Endothelial cell of umbilical vein (primary cell): Measurements from ENCODE around the gene RAPGEF6. TPM values are rescaled to one million over a fixed set of nuclear protein-coding genes. Genes with fewer than 3 reads are reported as not detected.
A peak's percentile ranks its signal among the peaks of the same experiment; 100 is the strongest.

Source experiments
- BruUV-seq: library from RNA; stranded (reverse); fragments of 400-500 nt; replicated peaks from 2 replicates; lab custom pipeline; 2021; lab: Mats Ljungman, UMichigan
- CTCF ChIA-PET: fragments of 300-600, 350-600 bp; sonication (Branson Sonifier 250); formaldehyde crosslinking; loops from one replicate; lab custom pipeline; 2021; ENCODE audit warnings: antibody characterized with exemption, inconsistent platforms; lab: Charles Lee
- POLR2A ChIA-PET: fragments of 300-600, 350-600 bp; sonication (Branson Sonifier 250); formaldehyde crosslinking; loops from one replicate; lab custom pipeline; 2021; ENCODE audit warnings: antibody characterized with exemption, inconsistent platforms; lab: Charles Lee
- DNase-seq: peaks from one replicate; pipeline ENCODE4 v3.0.0-alpha.2; 2011; ENCODE audit warnings: low read depth, low spot score
- FAIRE-seq: peaks from 2 replicates; lab custom pipeline; 2011; peaks lifted over from hg19 to GRCh38; lab: Jason Lieb, UNC
- H2AFZ ChIP-seq: 2 replicates; pipeline ENCODE4 v1.6.0; 2012; ENCODE audit warnings: low read depth, low read length, control low read depth, inconsistent platforms
- H3K27ac ChIP-seq: 2 replicates; pipeline ENCODE4 v1.5.1; 2011; ENCODE audit warnings: low read depth, mild to moderate bottlenecking, control low read depth, low read length, moderate library complexity; ENCODE audit not compliant: insufficient read depth
- H3K27me3 ChIP-seq, 2 experiments: 2 replicates each; pipeline versions ENCODE4 v1.6.0 to v1.6.1; 2011; ENCODE audit warnings: low read length in 2 of 2, mixed read lengths in 1 of 2; ENCODE audit not compliant: control insufficient read depth in 2 of 2, insufficient read depth in 2 of 2
- H3K36me3 ChIP-seq, 2 experiments: 2 replicates in 1 of 2; 3 replicates in 1 of 2; pipeline ENCODE4 v1.5.1; 2011; ENCODE audit warnings: low read length in 2 of 2, mild to moderate bottlenecking in 1 of 2, moderate library complexity in 1 of 2; ENCODE audit not compliant: control insufficient read depth in 2 of 2, insufficient read depth in 2 of 2; ENCODE audit errors: extremely low read depth in 1 of 2
- H3K4me1 ChIP-seq: 3 replicates; pipeline ENCODE4 v1.5.1; 2011; ENCODE audit warnings: mild to moderate bottlenecking, low read length; ENCODE audit not compliant: control insufficient read depth, insufficient read depth; ENCODE audit errors: extremely low read depth
- H3K4me2 ChIP-seq: 2 replicates; pipeline ENCODE4 v1.6.1; 2011; ENCODE audit warnings: low read length, control low read depth, mixed read lengths; ENCODE audit not compliant: insufficient read depth
- H3K4me3 ChIP-seq, 3 experiments: fragments of 200-600 bp in 1 of 3; sonication (generic), shearing (Covaris generic) in 1 of 3; replicated peaks in 1 of 3; 2 replicates each; pipeline ENCODE4 v1.5.1; 2011 to 2016; ENCODE audit warnings: control low read depth in 3 of 3, low read length in 3 of 3, mild to moderate bottlenecking in 2 of 3, inconsistent platforms in 1 of 3, low read depth in 1 of 3, moderate library complexity in 1 of 3; ENCODE audit not compliant: insufficient read depth in 1 of 3
- H3K79me2 ChIP-seq: 2 replicates; pipeline ENCODE4 v1.6.0; 2012; ENCODE audit warnings: low read length, inconsistent platforms; ENCODE audit not compliant: control insufficient read depth, insufficient read depth
- H3K9ac ChIP-seq: replicated peaks from 2 replicates; pipeline ENCODE3; 2011; ENCODE audit warnings: low read length, control low read depth; ENCODE audit not compliant: insufficient read depth; ENCODE audit errors: extremely low read depth
- H3K9me1 ChIP-seq: replicated peaks from 3 replicates; pipeline ENCODE4 v1.6.0; 2011; ENCODE audit warnings: mild to moderate bottlenecking, low read length; ENCODE audit not compliant: control insufficient read depth, insufficient read depth; ENCODE audit errors: extremely low read depth
- H3K9me3 ChIP-seq: replicated peaks from 2 replicates; pipeline ENCODE4 v1.5.1; 2012; ENCODE audit warnings: low read length, inconsistent platforms; ENCODE audit not compliant: control insufficient read depth, insufficient read depth
- H4K20me1 ChIP-seq: replicated peaks from 2 replicates; pipeline ENCODE3; 2011; ENCODE audit warnings: mild to moderate bottlenecking, low read length; ENCODE audit not compliant: control insufficient read depth, insufficient read depth; ENCODE audit errors: extremely low read depth
- CTCF ChIP-seq, 2 donors: IDR thresholded peaks; 1 replicate in 1 of 2; 2 replicates in 1 of 2; pipeline ENCODE4 v1.5.1; 2011; ENCODE audit warnings: low read length in 2 of 2, mild to moderate bottlenecking in 2 of 2, moderate library complexity in 2 of 2, control low read depth in 1 of 2, inconsistent platforms in 1 of 2, low read depth in 1 of 2; ENCODE audit not compliant: insufficient read depth in 1 of 2; ENCODE audit errors: extremely low read depth in 1 of 2
- EZH2 ChIP-seq: IDR thresholded peaks from 2 replicates; pipeline ENCODE4 v1.6.1; 2012; ENCODE audit warnings: borderline replicate concordance, low read depth, mild to moderate bottlenecking, moderate library complexity, low read length, inconsistent platforms; ENCODE audit not compliant: severe bottlenecking
- FOS ChIP-seq: IDR thresholded peaks from 2 replicates; pipeline ENCODE4 v1.6.1; 2011; ENCODE audit warnings: mild to moderate bottlenecking, low read length, moderate library complexity, borderline replicate concordance; ENCODE audit not compliant: insufficient read depth
- GATA2 ChIP-seq: IDR thresholded peaks from 2 replicates; pipeline ENCODE4 v1.7.0; 2011; ENCODE audit warnings: low read depth, mild to moderate bottlenecking, moderate library complexity, mixed read lengths, low read length; ENCODE audit not compliant: insufficient read length, insufficient read depth
- JUN ChIP-seq: IDR thresholded peaks from 2 replicates; pipeline ENCODE4 v1.6.1; 2011; ENCODE audit warnings: borderline replicate concordance, low read depth; ENCODE audit not compliant: insufficient read length, insufficient read depth
- MAX ChIP-seq: IDR thresholded peaks from 2 replicates; pipeline ENCODE4 v1.6.1; 2011; ENCODE audit not compliant: insufficient read depth, insufficient read length
- MYC ChIP-seq: IDR thresholded peaks from one replicate; pipeline ENCODE4 v1.6.1; 2011; ENCODE audit warnings: mild to moderate bottlenecking, low read depth, low read length
- POLR2A ChIP-seq: IDR thresholded peaks from 2 replicates; pipeline ENCODE4 v1.6.1; 2012; ENCODE audit warnings: low read depth, mild to moderate bottlenecking, control low read depth, low read length
- POLR2AphosphoS5 ChIP-seq: IDR thresholded peaks from 2 replicates; pipeline ENCODE4 v1.6.1; 2012; ENCODE audit warnings: low read depth, mild to moderate bottlenecking, control low read depth, low read length, moderate library complexity; ENCODE audit not compliant: insufficient read depth
- dilution Hi-C: fragments of 300-500 bp; cut with MboI; formaldehyde crosslinking; loops from one replicate; pipeline ENCODE4 v1.15.0; 2019; ENCODE audit warnings: low sequenced_read_pairs; ENCODE audit not compliant: extremely low pct_ligation_motif_present
- intact Hi-C: fragments of 100-400 bp; cut with micrococcal nuclease; formaldehyde crosslinking; loops from one replicate; pipeline ENCODE4 v1.10.0; 2022
- polyA plus RNA-seq, 4 experiments: library from polyadenylated mRNA; depleted of rRNA in 3 of 4; stranded (reverse) in 3 of 4; unstranded in 1 of 4; fragments of >200 nt; gene quantifications; 2 replicates each; pipeline versions ENCODE4 v1.2.1 to v1.2.3, GENCODE V29; 2011 to 2012; ENCODE audit warnings: missing spikeins in 1 of 4
- total RNA-seq: library from RNA; stranded (reverse); gene quantifications from 2 replicates; pipeline ENCODE4 v1.2.3, GENCODE V29; 2021

Gene RAPGEF6
- total and polyA plus RNA-seq, 2 donors (not counting 3 experiments of a cell fraction or from before 2014, with no cell fraction given), result 3.5 to 17.5 TPM

- peak overlapping the region; percentile 8 for H3K9ac ChIP-seq
- intact Hi-C loops, result no loop called here
- dilution Hi-C loops, result no loop called here
- ChIA-PET CTCF (no interaction called here), POLR2A (no interaction called here)
- H3K9me1 ChIP-seq, result no peaks in the 10 kb centered on the region
- BruUV-seq, result no TSS peak
- peaks cover 0 to 4% of the 10 kb centered on the region in 2 experiments for H3K36me3 ChIP-seq
- H3K4me1 ChIP-seq, result peaks cover 18% of the 10 kb centered on the region
- H4K20me1 ChIP-seq, result no peaks in the 10 kb centered on the region
- H3K4me3 ChIP-seq, result no peak overlapping the region
- H2AFZ ChIP-seq, result no peak overlapping the region
- H3K9me3 ChIP-seq, result no peaks in the 10 kb centered on the region
- peak overlapping the region; percentile 21 for H3K27ac ChIP-seq
- H3K4me2 ChIP-seq, result no peak overlapping the region
- H3K27me3 ChIP-seq, result no peaks in the 10 kb centered on the region
- peak; percentile 76 for DNase-seq
- TF ChIP-seq FOS (no peak), POLR2AphosphoS5 (no peak), MYC (no peak), EZH2 (no peak), GATA2 (no peak), POLR2A (no peak), JUN (no peak), CTCF (IDR thresholded peaks at IDR 0.05; ENCODE audit: extremely low read depth in 1 of 2, insufficient read depth in 1 of 2, low read depth in 1 of 2, low read length in 2 of 2) (no peak), MAX (no peak)
- no peaks in the 10 kb centered on the region for H3K79me2 ChIP-seq
- FAIRE-seq, result no peak
These were observed 245.2 kb downstream of the RAPGEF6 start for GRCh38 chr5:131389869-131390265.
